Measurements from ENCODE around the gene ATP8B4.

Gene ATP8B4

DNA sequence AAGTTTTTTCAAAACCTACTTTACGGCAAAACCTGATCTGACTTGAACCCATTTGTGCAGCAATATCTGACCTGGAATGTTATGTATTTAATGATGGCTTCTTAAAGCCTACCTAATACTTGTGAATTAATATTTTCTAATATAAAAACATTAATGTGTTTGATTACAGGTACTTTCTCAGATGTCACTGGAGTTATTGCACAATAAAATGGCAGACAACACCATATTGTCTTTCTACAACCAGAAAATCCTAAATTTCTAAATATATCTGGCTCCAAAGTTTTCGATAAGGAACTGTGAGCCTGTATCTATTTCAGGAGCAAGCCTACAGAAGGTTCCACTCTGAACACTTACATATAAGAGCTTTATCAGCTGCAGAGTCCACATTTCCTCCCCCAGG, 184.5 kb downstream of the ATP8B4 start:
- no peak for DNase-seq (ENCODE audit: low read depth)
- no peak overlapping the region for H3K4me3 ChIP-seq (ENCODE audit: low read depth, low read length)
- TF ChIP-seq, protein P1, sequence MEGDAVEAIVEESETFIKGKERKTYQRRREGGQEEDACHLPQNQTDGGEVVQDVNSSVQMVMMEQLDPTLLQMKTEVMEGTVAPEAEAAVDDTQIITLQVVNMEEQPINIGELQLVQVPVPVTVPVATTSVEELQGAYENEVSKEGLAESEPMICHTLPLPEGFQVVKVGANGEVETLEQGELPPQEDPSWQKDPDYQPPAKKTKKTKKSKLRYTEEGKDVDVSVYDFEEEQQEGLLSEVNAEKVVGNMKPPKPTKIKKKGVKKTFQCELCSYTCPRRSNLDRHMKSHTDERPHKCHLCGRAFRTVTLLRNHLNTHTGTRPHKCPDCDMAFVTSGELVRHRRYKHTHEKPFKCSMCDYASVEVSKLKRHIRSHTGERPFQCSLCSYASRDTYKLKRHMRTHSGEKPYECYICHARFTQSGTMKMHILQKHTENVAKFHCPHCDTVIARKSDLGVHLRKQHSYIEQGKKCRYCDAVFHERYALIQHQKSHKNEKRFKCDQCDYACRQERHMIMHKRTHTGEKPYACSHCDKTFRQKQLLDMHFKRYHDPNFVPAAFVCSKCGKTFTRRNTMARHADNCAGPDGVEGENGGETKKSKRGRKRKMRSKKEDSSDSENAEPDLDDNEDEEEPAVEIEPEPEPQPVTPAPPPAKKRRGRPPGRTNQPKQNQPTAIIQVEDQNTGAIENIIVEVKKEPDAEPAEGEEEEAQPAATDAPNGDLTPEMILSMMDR (conservative IDR thresholded peaks at IDR 0.05; ENCODE audit: low read depth, low read length) = no peak

DNA sequence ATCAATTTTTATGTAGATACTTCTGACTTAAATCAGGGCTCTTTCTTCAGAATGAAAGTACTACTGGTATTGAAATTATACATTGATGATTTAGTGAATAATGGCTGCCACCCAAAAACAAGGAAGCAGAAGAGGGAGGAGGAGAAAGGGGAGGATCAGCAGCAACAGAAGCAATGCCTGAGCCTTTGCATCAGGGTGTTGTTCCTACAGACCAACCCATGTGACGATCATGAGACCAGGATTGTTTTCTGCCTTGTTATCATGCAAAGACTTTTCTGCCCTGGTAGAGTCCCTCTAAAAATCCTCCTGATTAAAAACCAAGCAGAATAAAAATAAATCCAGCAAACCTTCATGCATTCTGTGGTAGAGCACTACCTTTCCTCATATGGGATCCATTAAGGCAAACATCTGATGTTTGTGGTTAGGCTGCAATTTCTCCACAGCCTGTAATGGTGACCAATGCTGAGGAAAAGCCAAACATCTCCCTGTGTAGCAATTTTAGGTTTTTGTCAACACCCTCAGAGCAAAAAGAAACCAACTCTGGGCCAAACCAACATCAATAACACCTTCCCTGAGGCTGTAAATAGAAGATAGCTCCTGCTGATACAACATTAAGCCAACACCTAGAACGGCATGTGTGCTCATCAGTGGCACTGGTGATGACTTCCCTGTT, 191.7 kb downstream of the ATP8B4 start:
- TF ChIP-seq, protein P1 (conservative IDR thresholded peaks at IDR 0.05; ENCODE audit: low read depth, low read length) = no peak
- H3K4me3 ChIP-seq (ENCODE audit: low read depth, low read length) = no peak overlapping the region
- DNase-seq (ENCODE audit: low read depth) = peak; percentile 31

DNA sequence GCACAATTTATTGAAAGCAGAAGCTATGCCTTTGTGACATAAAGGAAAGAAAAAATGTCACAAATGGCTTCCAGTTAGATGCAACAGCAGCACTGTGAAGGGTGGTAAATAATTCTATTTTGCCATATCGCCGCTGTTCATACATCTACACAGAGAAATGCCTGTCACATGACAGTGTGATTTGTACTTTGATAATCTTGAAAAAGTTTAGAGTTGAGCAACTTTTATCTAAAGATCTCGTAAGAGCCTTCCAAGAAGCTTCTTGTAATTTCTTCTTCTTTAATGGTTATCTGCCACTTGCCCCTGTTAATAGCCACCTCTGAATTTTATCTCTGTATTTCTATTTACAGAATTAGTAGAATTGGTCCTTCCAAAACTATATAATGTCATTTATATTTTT, 192.3 kb downstream of the ATP8B4 start:
- no peak overlapping the region for H3K4me3 ChIP-seq (ENCODE audit: low read depth, low read length)
- TF ChIP-seq, protein P1 (conservative IDR thresholded peaks at IDR 0.05; ENCODE audit: low read depth, low read length) = no peak
- DNase-seq (ENCODE audit: low read depth) = no peak

GRCh38 chr15:49923671-49924070, 195.4 kb downstream of the ATP8B4 start:
- no peak overlapping the region for H3K4me3 ChIP-seq (ENCODE audit: low read depth, low read length)
- TF ChIP-seq, protein P1 (conservative IDR thresholded peaks at IDR 0.05; ENCODE audit: low read depth, low read length) = no peak
- no peak for DNase-seq (ENCODE audit: low read depth)

GRCh38 chr15:49919034-49919433, 200.0 kb downstream of the ATP8B4 start:
- H3K4me3 ChIP-seq (ENCODE audit: low read depth, low read length) = no peak overlapping the region
- TF ChIP-seq, protein P1 (conservative IDR thresholded peaks at IDR 0.05; ENCODE audit: low read depth, low read length) = no peak
- DNase-seq (ENCODE audit: low read depth) = no peak

- DNase-seq (ENCODE audit: low read depth) = peak; percentile 89
- H3K4me3 ChIP-seq (ENCODE audit: low read depth, low read length) = no peak overlapping the region
- TF ChIP-seq, protein P1 (conservative IDR thresholded peaks at IDR 0.05; ENCODE audit: low read depth, low read length) = no peak
Observed at GRCh38 chr15:49918121-49918520, 200.9 kb downstream of the ATP8B4 start.

- H3K4me3 ChIP-seq (ENCODE audit: low read depth, low read length) = no peak overlapping the region
- TF ChIP-seq, protein P1 (conservative IDR thresholded peaks at IDR 0.05; ENCODE audit: low read depth, low read length) = no peak
- no peak for DNase-seq (ENCODE audit: low read depth)
Observed at GRCh38 chr15:49916998-49917397, 202.0 kb downstream of the ATP8B4 start.

Data from choroid plexus epithelial cell (primary cell).